ENCODE data around the gene TAC3. TPM values are rescaled to one million over a fixed set of nuclear protein-coding genes. Genes with fewer than 3 reads are reported as not detected.

TAC3 gene
- total and polyA plus RNA-seq, 2 donors (not counting 3 experiments of a cell fraction or from before 2014, with no cell fraction given), result not detected

DNA sequence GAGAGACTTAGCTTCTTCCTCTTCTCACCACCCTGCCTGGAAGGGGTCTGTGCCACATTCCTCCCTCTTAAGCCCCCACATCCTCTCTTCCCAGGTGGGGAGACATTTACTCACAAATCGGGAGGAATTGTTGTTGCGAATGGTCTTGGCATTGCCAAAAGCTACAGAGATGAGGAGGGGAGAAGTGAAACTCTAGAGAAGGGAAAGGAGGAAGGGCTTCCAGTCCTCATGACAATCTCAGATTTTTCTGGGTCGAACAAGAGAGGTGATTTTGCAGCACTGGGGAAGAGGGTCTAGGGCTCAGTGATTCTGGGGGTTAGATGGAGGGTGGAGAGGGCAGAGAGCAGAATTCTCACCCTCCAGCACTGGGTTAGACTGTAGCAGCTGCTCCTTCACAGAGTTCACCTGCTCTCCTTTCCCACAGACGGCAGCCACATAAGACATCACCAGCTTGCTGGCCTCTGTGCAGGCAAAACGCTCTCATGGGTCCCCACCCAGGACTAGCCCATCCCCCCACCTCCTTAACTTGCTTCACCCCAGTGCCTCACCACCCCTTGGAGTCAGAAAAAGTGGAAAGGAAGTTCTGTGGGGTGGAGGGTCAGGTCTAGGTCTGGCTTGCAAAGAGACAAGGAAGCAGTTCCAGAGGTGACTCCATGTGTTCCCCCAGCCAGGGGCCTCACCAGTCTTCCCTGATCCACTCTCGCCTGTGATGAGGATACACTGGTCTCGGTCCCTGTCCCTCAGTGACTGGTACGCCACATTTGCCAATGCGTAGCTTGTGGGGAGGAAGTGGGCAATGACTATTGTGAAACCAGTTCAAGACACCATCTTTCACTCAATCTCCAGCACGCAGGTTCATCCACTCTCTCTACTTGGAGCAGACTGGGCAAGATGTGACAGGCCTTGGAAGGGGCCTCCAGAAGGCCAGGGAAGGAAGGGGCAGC is 30.9 kb upstream of the TAC3 start:
- DNase-seq (ENCODE audit: low read depth, low spot score) (no peak), FAIRE-seq (no peak)
- no peak overlapping the region for H3K9ac ChIP-seq (replicated peaks; ENCODE audit: extremely low read depth, insufficient read depth, low read length)
- intact Hi-C loops (cut with micrococcal nuclease), result no loop called here
- no peak overlapping the region for H3K4me3 ChIP-seq (replicated peaks in 1 of 3; ENCODE audit: insufficient read depth in 1 of 3, low read depth in 1 of 3, low read length in 3 of 3)
- no peaks in the 10 kb centered on the region for H3K36me3 ChIP-seq (ENCODE audit: control insufficient read depth in 2 of 2, extremely low read depth in 1 of 2, insufficient read depth in 2 of 2, low read length in 2 of 2)
- no peak overlapping the region for H3K4me2 ChIP-seq (ENCODE audit: insufficient read depth, low read length)
- ChIA-PET POLR2A (no interaction called here), CTCF (interaction anchor here (0.7 kb wide), 1 partner anchor 77 kb away, joined by 3 read pairs; no protein-coding TSS in a partner anchor)
- no peaks in the 10 kb centered on the region for H3K9me3 ChIP-seq (replicated peaks; ENCODE audit: control insufficient read depth, insufficient read depth, low read length)
- no peaks in the 10 kb centered on the region for H3K9me1 ChIP-seq (replicated peaks; ENCODE audit: control insufficient read depth, extremely low read depth, insufficient read depth, low read length)
- no peaks in the 10 kb centered on the region for H3K4me1 ChIP-seq (ENCODE audit: control insufficient read depth, extremely low read depth, insufficient read depth, low read length)
- BruUV-seq (replicated peaks), result no TSS peak
- no peaks in the 10 kb centered on the region for H3K79me2 ChIP-seq (ENCODE audit: control insufficient read depth, insufficient read depth, low read length)
- no peak overlapping the region for H2AFZ ChIP-seq (ENCODE audit: low read depth, low read length)
- dilution Hi-C loops (cut with MboI; ENCODE audit: extremely low pct_ligation_motif_present, low sequenced_read_pairs), result no loop called here
- no peak overlapping the region for H3K27ac ChIP-seq (ENCODE audit: insufficient read depth, low read depth, low read length)
- peaks cover 10 to 12% of the 10 kb centered on the region in 2 experiments for H3K27me3 ChIP-seq (ENCODE audit: control insufficient read depth in 2 of 2, insufficient read depth in 2 of 2, low read length in 2 of 2)
- no peak for TF ChIP-seq MYC (IDR thresholded peaks at IDR 0.05; ENCODE audit: low read depth, low read length)
- TF ChIP-seq GATA2 (IDR thresholded peaks at IDR 0.05; ENCODE audit: insufficient read depth, insufficient read length, low read depth, low read length), result no peak
- TF ChIP-seq, protein P1, sequence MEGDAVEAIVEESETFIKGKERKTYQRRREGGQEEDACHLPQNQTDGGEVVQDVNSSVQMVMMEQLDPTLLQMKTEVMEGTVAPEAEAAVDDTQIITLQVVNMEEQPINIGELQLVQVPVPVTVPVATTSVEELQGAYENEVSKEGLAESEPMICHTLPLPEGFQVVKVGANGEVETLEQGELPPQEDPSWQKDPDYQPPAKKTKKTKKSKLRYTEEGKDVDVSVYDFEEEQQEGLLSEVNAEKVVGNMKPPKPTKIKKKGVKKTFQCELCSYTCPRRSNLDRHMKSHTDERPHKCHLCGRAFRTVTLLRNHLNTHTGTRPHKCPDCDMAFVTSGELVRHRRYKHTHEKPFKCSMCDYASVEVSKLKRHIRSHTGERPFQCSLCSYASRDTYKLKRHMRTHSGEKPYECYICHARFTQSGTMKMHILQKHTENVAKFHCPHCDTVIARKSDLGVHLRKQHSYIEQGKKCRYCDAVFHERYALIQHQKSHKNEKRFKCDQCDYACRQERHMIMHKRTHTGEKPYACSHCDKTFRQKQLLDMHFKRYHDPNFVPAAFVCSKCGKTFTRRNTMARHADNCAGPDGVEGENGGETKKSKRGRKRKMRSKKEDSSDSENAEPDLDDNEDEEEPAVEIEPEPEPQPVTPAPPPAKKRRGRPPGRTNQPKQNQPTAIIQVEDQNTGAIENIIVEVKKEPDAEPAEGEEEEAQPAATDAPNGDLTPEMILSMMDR (IDR thresholded peaks at IDR 0.05; ENCODE audit: extremely low read depth in 1 of 2, insufficient read depth in 1 of 2, low read depth in 1 of 2, low read length in 2 of 2), result no peak
- TF ChIP-seq JUN (IDR thresholded peaks at IDR 0.05; ENCODE audit: borderline replicate concordance, insufficient read depth, insufficient read length, low read depth), result no peak
- no peak for TF ChIP-seq FOS (IDR thresholded peaks at IDR 0.05; ENCODE audit: borderline replicate concordance, insufficient read depth, low read length)
- no peak for TF ChIP-seq POLR2A (IDR thresholded peaks at IDR 0.05; ENCODE audit: low read depth, low read length)
- TF ChIP-seq POLR2AphosphoS5 (IDR thresholded peaks at IDR 0.05; ENCODE audit: insufficient read depth, low read depth, low read length), result no peak
- no peak for TF ChIP-seq EZH2 (IDR thresholded peaks at IDR 0.05; ENCODE audit: borderline replicate concordance, low read depth, low read length, severe bottlenecking)
- TF ChIP-seq, protein P2, sequence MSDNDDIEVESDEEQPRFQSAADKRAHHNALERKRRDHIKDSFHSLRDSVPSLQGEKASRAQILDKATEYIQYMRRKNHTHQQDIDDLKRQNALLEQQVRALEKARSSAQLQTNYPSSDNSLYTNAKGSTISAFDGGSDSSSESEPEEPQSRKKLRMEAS (IDR thresholded peaks at IDR 0.05; ENCODE audit: insufficient read depth, insufficient read length), result no peak
- no peaks in the 10 kb centered on the region for H4K20me1 ChIP-seq (replicated peaks; ENCODE audit: control insufficient read depth, extremely low read depth, insufficient read depth, low read length)

Data from endothelial cell of umbilical vein (primary cell).